IPS-20b (cell line): ENCODE results near the gene SNX33.
"Not testable (repeated sequence)": the region's sequence is repeated elsewhere in the genome, so short reads cannot be mapped to it uniquely, and the experiment has no call there.

Experiments used
- H3K27ac ChIP-seq: one replicate; pipeline ENCODE4 v1.5.1; 2013; ENCODE audit warnings: low read length
- H3K27me3 ChIP-seq: 2 replicates; pipeline ENCODE4 v1.6.1; 2013; ENCODE audit warnings: mild to moderate bottlenecking, low read length, inconsistent platforms; ENCODE audit not compliant: insufficient read depth
- H3K36me3 ChIP-seq: 2 replicates; pipeline ENCODE4 v1.6.1; 2013; ENCODE audit warnings: low read depth, mild to moderate bottlenecking, inconsistent platforms, low read length, moderate library complexity; ENCODE audit not compliant: insufficient read depth
- H3K4me1 ChIP-seq: 2 replicates; pipeline ENCODE4 v1.6.1; 2013; ENCODE audit warnings: mild to moderate bottlenecking, control low read depth, inconsistent platforms, low read length, moderate library complexity; ENCODE audit not compliant: insufficient read depth
- H3K4me3 ChIP-seq: 2 replicates; pipeline ENCODE4 v1.5.1; 2013; ENCODE audit warnings: mild to moderate bottlenecking, low read length, inconsistent platforms
- H3K9ac ChIP-seq: 2 replicates; pipeline ENCODE4 v1.6.1; 2013; ENCODE audit warnings: low read depth, mild to moderate bottlenecking, inconsistent platforms, low read length, moderate library complexity
- H3K9me3 ChIP-seq: 2 replicates; pipeline ENCODE4 v1.6.1; 2013; ENCODE audit warnings: mild to moderate bottlenecking, low read depth, low read length, inconsistent platforms; ENCODE audit not compliant: insufficient read depth

Gene SNX33

DNA sequence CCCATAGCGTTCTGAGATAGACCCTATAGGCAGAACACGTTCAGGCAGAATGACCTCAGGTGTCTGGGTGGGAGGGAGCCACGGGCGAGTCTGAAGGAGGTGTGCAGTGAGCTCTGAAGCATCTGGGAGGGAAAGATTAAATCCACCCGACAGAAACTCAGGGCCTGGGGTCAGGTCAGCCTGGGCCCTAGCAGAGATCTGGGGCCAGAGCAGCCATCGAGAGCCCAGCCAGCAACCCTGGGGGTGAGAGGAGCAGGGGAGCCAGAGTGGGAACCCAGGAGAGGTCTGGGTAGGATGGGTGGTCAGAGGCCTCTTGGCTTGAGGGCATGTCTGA lies 22.1 kb downstream of the SNX33 start:
- Histone ChIP-seq H3K27ac (no peak overlapping the region), H3K27me3 (no peaks in the 10 kb centered on the region), H3K4me1 (peaks cover 13% of the 10 kb centered on the region), H3K4me3 (no peak overlapping the region), H3K9ac (no peak overlapping the region), H3K36me3 (no peaks in the 10 kb centered on the region), H3K9me3 (no peaks in the 10 kb centered on the region)

DNA sequence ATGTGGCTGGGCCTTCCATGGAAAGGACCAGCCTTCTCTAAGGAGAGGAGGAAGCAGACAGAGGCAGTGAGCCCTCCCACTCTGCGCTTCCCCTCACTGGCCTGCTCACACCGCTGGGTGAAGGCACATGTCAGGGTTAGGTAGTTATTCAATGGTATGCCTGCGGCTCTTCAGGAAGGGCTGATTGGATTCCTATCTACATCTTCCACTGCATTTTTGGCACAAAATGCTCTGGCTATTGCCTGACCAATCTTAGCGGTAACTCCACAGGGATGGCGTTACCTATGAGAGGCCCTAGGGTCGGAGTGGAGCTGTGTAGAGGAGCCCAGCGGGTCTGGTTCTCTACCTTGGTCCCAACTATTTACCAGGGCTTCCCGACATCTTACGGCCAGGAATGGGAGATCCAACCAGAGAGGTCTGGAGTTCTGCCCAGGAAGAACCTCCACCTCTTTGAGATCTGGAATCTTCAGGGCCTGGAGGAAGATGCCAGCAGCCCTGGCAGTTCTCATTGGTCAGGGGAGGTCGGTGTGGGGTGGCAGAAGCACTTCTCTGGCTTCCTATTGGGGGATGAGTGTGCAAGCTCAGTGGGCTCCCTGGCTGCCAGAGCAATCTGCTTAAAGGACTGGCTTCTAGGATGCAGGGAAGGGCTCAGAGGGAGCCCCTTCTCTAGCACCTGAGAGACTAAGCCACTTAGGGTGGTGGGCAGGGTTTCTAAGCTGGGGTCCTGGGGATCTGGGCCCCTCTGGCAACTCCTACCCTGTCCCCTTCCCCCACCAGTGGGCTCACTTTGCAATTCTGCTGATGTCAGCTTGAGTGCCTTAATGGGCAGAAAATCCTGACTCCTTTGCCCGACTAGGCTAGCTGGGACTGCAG lies 24.3 kb downstream of the SNX33 start:
- H3K4me3 ChIP-seq: peak overlapping the region; percentile 31; the same call in 1 of the 2 replicates

DNA sequence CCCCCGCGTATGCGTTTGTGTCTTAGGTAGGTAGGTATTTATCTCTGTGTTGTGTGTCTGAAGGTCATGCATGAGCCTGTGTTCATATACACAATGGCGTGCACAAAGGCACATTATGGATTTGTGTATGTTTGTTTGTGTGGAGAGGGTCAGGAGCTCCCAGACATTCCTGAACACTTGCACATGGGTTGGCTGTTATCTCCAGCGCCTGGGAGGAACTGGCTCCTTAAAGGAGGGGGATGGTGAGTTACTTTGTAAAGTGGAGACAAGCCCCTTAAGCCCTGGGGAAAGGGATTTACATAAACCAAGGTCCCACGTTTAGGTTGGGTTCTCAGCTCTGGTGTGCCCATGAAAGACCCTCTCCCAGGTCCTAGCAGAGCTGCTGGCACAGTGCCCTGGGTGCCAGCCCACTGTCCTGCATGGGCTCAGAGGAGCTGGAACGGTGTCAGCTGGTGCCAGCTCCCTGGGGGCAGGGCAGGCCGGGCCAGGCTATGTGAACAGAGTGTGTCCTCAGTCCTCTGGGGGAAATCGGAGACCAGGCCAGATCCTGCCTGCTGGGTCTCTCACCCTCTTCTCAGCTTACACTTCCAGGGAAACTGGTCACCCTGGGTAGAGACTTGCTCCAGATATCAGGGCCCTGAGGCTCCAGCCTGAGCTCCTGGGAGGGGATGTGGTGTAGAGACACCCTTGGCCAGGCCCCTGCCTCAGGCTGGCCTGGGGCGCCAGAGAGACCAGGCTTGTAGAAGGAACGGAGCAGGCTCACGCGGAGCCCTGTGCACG lies 25.1 kb downstream of the SNX33 start:
- Histone ChIP-seq H3K27ac (no peak overlapping the region), H3K27me3 (no peaks in the 10 kb centered on the region), H3K9me3 (no peaks in the 10 kb centered on the region), H3K9ac (peak overlapping the region; percentile 2; the same call in 1 of the 2 replicates), H3K36me3 (no peaks in the 10 kb centered on the region), H3K4me3 (peak overlapping the region; percentile 31; the same call in 1 of the 2 replicates), H3K4me1 (peaks cover 13% of the 10 kb centered on the region)

More for the DNA sequence above, 24.3 kb downstream of the SNX33 start:
- Histone ChIP-seq H3K4me1 (peaks cover 13% of the 10 kb centered on the region), H3K9me3 (no peaks in the 10 kb centered on the region), H3K36me3 (no peaks in the 10 kb centered on the region), H3K27me3 (no peaks in the 10 kb centered on the region), H3K9ac (no peak overlapping the region), H3K27ac (no peak overlapping the region)

DNA sequence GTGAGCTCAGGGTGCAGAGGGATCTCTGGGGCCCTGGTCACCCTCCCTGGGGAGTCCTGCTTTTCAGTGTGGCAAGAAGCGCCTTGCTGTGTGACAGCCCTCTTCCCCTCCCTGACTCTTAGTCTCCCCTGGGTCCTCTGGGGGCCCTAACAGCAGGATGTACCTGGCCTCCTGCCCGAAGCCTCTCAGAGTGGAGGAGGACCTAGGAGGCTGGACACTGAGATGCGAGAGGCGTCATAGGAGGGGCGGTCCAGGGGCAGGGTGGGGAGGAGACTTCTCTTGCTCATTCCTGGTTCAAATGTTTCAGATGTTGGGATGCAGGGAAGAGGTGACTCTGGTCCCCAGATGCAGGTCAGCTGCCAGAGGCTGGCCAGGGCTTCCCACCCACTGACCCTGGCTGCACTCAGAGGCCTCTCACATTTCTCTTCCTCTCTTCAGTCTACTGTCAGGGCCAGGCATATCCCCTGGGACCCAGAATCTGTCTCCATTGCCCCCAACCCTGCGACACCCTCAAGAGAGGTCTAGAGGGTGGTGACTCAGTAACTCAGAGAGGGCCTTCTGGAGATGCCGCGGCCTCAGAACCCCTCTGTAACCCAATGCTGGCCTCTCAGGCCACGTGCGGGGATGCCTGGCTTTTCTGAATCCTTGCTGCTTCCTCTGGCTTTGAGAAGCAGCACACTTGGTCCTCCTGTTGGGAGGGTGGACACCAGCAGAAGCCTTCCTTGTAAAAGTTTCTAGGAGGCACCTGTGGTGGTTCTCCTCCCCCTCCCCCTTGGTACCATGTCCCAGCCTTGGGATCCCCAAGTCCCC lies 25.9 kb downstream of the SNX33 start:
- Histone ChIP-seq H3K27ac (no peak overlapping the region), H3K9me3 (no peaks in the 10 kb centered on the region), H3K27me3 (no peaks in the 10 kb centered on the region), H3K36me3 (no peaks in the 10 kb centered on the region), H3K4me1 (peaks cover 13% of the 10 kb centered on the region), H3K4me3 (no peak overlapping the region), H3K9ac (peak overlapping the region; percentile 2; the same call in 1 of the 2 replicates)

DNA sequence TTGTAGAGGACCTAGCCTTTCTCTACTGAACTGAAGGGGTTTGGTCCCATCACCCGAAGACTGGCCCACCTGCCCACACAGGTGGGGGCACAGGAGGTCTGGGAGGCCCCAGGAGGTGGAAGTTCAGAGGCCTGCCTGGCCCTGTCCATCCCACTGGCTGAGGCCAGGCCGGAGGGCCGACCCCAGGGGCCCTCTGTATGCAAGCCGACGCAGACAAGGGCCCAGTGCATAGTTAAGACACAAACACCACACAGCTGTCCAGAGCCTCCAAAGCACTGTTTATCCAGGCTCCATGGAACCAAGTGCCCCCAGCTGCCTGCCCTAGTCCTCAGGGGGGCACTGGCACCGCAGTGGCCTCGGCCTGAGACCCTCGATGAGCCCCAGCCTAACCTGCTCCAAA lies 26.7 kb downstream of the SNX33 start:
- no peak overlapping the region for H3K27ac ChIP-seq
- no peak overlapping the region for H3K9ac ChIP-seq
- H3K36me3 ChIP-seq: no peaks in the 10 kb centered on the region
- no peak overlapping the region for H3K4me3 ChIP-seq
- H3K27me3 ChIP-seq: no peaks in the 10 kb centered on the region
- H3K4me1 ChIP-seq: peaks cover 13% of the 10 kb centered on the region
- no peaks in the 10 kb centered on the region for H3K9me3 ChIP-seq

DNA sequence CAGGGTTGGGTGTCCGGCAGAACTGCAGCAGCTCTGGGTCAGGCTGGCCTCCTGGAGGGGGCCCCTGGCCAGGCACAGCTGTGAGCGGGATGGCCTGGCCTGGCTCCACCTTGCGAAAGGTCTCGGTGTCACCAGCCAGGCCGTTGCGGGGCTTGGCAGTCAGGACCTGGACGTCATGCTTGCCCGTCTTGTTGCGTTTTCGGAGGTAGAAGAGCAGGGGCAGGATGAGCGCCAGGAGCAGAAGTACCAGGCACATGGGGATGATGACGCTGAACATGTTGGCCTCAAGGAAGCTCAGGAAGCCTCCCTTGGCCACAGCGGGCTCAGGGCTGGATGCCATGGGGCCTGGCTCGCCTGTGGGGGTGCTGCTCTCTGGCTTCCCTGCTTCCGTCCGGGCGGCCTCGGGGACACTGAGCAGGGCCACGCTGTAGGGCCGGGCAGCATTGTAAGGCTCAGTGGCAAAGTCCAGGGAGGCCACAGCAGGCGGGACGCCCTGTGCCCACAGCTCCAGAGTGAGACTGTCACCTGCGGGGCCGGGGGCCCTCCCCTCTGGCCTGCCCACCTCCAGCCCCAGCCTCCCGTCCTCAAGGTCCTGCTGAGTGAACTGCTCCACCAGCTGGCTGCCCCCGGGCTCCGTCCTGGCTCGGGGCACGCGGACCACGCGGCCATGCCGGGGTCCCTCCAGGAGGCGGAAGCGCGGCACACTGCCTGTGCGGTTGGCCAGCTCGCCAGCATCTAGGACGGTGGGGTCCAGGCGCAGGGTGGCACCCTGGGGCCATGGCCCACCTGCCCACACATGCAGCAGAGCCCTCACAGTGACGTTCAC lies 28.1 kb downstream of the SNX33 start:
- Histone ChIP-seq H3K4me1 (peaks cover 13% of the 10 kb centered on the region), H3K27ac (no peak overlapping the region), H3K9ac (no peak overlapping the region), H3K4me3 (no peak overlapping the region), H3K9me3 (no peaks in the 10 kb centered on the region), H3K36me3 (no peaks in the 10 kb centered on the region), H3K27me3 (no peaks in the 10 kb centered on the region)

DNA sequence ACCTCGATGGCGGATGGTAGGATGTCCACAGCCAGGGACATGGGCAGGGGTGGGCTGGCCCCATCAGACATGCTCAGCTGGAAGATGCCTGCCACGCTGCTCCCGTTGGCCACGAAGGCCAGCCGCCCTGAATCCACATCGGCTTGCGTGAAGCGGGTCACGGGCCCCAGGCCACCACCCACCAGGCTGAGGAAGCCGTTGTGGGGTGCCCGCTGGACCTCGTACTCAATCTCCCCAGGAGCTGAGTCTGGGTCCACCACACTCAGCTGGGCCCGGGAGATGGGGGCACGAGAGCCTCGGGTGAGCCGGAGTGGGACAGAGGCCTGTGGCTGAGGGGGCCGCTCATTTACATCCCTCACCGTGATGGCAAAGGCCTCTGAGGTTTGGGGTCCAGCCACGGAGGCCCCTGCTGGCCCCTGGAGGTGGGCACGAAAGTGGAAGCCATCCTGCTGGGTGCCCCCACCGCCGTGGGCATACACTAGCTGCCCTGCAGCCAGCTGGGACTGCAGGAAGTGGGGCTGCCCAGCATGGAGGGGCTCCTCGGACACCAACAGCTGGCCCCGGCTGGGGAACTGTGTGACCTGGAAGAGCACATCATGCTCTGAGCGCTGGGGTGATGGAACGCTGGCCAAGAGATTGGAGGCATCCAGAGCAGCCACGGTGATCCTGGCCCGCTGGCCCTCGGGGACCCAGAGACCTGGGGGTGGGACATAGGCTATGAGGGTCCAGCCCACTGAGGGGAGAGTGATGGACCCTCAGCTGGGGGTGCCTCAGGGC lies 29.2 kb downstream of the SNX33 start:
- no peak overlapping the region for H3K27ac ChIP-seq
- H3K9me3 ChIP-seq: no peaks in the 10 kb centered on the region
- H3K36me3 ChIP-seq: no peaks in the 10 kb centered on the region
- H3K4me1 ChIP-seq: peaks cover 12% of the 10 kb centered on the region
- no peaks in the 10 kb centered on the region for H3K27me3 ChIP-seq
- H3K4me3 ChIP-seq: no peak overlapping the region
- H3K9ac ChIP-seq: no peak overlapping the region

DNA sequence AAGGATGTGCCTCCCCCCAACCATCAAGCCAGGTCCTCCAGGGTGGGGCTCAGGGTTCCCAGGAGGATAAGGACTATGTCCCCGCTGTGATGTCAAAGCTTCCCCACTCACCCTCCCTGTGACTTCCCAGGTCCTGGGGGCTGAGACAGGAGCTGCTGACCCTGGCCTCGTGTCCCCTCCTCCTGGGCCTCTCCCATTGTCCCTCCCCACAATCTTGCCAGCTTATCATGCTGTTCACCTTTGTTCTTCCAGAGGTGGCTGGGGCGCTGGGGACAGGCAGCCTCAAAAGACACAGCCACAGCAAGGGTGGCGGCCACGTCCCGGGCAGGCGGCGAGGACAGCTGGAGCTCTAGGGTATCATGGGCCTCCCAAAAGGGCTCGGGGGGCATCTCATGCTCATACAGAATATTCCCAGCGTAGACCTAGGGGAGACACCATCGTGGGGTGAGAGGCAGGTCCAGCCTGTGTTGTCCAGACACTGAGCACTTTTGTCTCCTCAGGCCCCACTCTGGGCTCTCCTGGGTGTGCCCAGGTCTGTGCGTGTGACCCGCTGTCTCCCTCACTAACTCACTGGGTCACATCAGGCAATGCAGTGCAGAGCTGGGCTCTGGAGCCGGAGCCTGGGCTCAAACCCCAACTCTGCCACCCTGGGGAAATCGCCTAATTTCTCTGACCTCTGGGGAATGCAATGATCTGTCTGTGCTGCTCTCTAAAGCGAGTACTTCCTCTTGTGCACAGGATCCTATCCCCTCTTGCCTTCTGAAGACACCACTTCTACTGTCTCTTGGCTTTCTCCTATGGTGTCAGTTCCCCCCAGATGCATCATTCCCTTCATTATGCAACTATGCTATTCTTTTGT lies 30.0 kb downstream of the SNX33 start:
- H3K27ac ChIP-seq: no peak overlapping the region
- peaks cover 4% of the 10 kb centered on the region for H3K4me1 ChIP-seq
- H3K4me3 ChIP-seq: no peak overlapping the region
- no peaks in the 10 kb centered on the region for H3K27me3 ChIP-seq
- H3K9me3 ChIP-seq: no peaks in the 10 kb centered on the region
- no peaks in the 10 kb centered on the region for H3K36me3 ChIP-seq
- H3K9ac ChIP-seq: no peak overlapping the region

DNA sequence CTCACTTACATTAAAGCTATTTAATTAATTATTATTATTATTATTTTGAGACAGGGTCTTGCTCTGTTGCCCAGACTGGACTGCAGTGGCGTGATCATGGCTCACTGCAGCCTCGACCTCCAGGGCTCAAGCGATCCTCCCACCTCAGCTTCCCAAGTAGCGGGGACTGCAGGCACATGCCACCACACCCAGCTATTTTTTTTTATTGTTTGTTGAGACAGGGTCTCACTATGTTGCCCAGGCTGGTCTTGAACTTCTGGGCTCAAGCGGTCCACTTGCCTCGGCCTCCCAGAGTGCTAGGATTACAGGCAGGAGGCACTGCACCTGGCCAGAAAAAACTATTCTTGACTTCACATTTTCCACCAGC lies 30.6 kb downstream of the SNX33 start:
- H3K4me3 ChIP-seq, H3K4me1 ChIP-seq, H3K27me3 ChIP-seq, H3K9ac ChIP-seq, H3K27ac ChIP-seq, H3K9me3 ChIP-seq, H3K36me3 ChIP-seq: not testable (repeated sequence)
